ENCODE measurements around the gene LCE1A.
A peak's percentile ranks its signal among the peaks of the same experiment; 100 is the strongest.

DNA sequence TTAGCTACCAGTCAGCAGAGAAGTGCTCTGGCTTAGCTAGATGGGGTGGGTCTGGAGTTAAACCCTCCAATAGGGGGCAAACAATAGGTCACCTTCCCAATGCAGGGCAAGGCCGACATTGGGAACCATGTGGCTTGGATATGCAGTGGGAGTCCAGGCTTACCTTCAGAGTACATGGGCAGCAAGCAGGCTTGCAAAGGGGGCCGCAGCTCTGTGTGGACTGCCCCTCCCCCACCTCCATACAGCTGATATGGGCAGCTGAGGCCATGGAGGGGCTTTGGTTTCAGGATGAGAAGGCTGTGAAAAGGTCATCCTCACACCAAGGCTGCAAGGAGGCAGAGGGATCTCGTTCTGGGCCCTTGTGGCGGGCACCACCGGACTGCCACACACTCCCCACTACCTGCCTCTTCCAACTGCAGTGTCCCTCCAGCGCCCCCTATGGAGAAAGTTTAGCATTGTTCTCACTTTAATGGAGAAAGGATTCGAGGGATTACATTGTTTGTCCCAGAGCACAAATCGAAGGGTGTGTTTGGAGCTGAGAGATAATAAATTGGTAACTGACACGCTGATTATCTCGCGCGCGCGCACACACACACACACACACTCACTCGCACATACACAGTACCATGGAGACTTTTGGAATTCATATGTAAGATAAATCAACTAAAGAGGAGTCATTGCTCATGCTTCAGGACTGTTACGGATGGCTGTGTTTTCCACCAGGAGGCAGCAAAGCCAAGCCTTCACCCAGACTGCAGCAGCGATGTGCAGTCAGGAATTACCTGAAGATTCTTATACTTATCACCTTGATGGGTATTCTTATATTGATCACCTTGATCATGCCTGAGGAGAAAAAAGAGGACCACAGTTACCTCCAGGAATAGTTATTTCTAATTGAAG is 43.8 kb downstream of the LCE1A start:
- TF ChIP-seq, protein P1, sequence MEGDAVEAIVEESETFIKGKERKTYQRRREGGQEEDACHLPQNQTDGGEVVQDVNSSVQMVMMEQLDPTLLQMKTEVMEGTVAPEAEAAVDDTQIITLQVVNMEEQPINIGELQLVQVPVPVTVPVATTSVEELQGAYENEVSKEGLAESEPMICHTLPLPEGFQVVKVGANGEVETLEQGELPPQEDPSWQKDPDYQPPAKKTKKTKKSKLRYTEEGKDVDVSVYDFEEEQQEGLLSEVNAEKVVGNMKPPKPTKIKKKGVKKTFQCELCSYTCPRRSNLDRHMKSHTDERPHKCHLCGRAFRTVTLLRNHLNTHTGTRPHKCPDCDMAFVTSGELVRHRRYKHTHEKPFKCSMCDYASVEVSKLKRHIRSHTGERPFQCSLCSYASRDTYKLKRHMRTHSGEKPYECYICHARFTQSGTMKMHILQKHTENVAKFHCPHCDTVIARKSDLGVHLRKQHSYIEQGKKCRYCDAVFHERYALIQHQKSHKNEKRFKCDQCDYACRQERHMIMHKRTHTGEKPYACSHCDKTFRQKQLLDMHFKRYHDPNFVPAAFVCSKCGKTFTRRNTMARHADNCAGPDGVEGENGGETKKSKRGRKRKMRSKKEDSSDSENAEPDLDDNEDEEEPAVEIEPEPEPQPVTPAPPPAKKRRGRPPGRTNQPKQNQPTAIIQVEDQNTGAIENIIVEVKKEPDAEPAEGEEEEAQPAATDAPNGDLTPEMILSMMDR (IDR thresholded peaks at IDR 0.05) = peak in 2 of 3 experiments; percentile 46 to 58
- TF ChIP-seq POLR2A (IDR thresholded peaks at IDR 0.05) = no peak

Data from testis (tissue), 2 donors.